H1 (cell line): ENCODE measurements around the gene GLP1R.

Experiments
- CTCF ChIP-seq, 3 experiments: IDR thresholded peaks; 1 replicate in 2 of 3; 2 replicates in 1 of 3; pipeline versions ENCODE4 v1.5.1 to v1.6.1; 2011; ENCODE audit warnings: low read length in 3 of 3, mild to moderate bottlenecking in 3 of 3, inconsistent platforms in 2 of 3, low read depth in 1 of 3, moderate library complexity in 1 of 3; ENCODE audit not compliant: insufficient read depth in 1 of 3; ENCODE audit errors: control extremely low read depth in 1 of 3
- GABPA ChIP-seq: IDR thresholded peaks from 2 replicates; pipeline ENCODE4 v1.6.1; 2011; ENCODE audit warnings: mild to moderate bottlenecking, low read length, moderate library complexity, borderline replicate concordance; ENCODE audit not compliant: insufficient read depth
- HDAC6 ChIP-seq: IDR thresholded peaks from one replicate; pipeline ENCODE4 v1.7.1; 2012; ENCODE audit warnings: low read depth, mild to moderate bottlenecking, inconsistent platforms, low read length, moderate library complexity
- KDM1A ChIP-seq: fragments of 200-600, 300-600 bp; sonication (generic); IDR thresholded peaks from 2 replicates; pipeline ENCODE4 v1.7.1; 2016; ENCODE audit warnings: mild to moderate bottlenecking, low read length, borderline replicate concordance
- POLR2A ChIP-seq, 2 experiments: IDR thresholded peaks; 1 replicate in 1 of 2; 2 replicates in 1 of 2; pipeline ENCODE4 v1.6.1; 2011; ENCODE audit warnings: low read depth in 2 of 2, low read length in 2 of 2, mild to moderate bottlenecking in 2 of 2; ENCODE audit errors: control extremely low read depth in 1 of 2
- RAD21 ChIP-seq, 2 experiments: IDR thresholded peaks in 1 of 2; conservative IDR thresholded peaks in 1 of 2; 2 replicates each; pipeline ENCODE4 v1.6.1; 2011; ENCODE audit warnings: low read depth in 2 of 2, low read length in 2 of 2, improper control_type of control experiment in 1 of 2, inconsistent platforms in 1 of 2, mild to moderate bottlenecking in 1 of 2, moderate library complexity in 1 of 2
- SRF ChIP-seq: IDR thresholded peaks from 2 replicates; pipeline ENCODE4 v1.6.1; 2011; ENCODE audit warnings: mild to moderate bottlenecking, low read depth, low read length, moderate library complexity
- TAF1 ChIP-seq: IDR thresholded peaks from 2 replicates; pipeline ENCODE4 v1.6.1; 2011; ENCODE audit warnings: mild to moderate bottlenecking, low read depth, low read length
- TBP ChIP-seq: IDR thresholded peaks from 2 replicates; pipeline ENCODE4 v1.6.1; 2011; ENCODE audit warnings: low read depth, low read length, improper control_type of control experiment

GRCh38 chr6:39090036-39090435 is 41.5 kb downstream of the GLP1R start:
- no peak for TF ChIP-seq KDM1A
- TF ChIP-seq CTCF (IDR thresholded peaks at IDR 0.05; ENCODE audit: control extremely low read depth in 1 of 3, insufficient read depth in 1 of 3, low read depth in 1 of 3, low read length in 3 of 3) = no peak
- TF ChIP-seq GABPA = no peak
- no peak for TF ChIP-seq TAF1
- TF ChIP-seq POLR2A (IDR thresholded peaks at IDR 0.05; ENCODE audit: control extremely low read depth in 1 of 2, low read depth in 2 of 2, low read length in 2 of 2) = no peak
- TF ChIP-seq HDAC6 = no peak
- TF ChIP-seq SRF = no peak
- no peak for TF ChIP-seq RAD21 (IDR thresholded peaks at IDR 0.05 in 1 of 2, conservative IDR thresholded peaks at IDR 0.05 in 1 of 2; ENCODE audit: low read depth in 2 of 2, low read length in 2 of 2)
- no peak for TF ChIP-seq TBP
